Tibial nerve (tissue), 4 donors: ENCODE measurements around the gene PHF23. TPM values are rescaled to one million over a fixed set of nuclear protein-coding genes. Genes with fewer than 3 reads are reported as not detected.

ENCODE experiments used
- DNase-seq, 2 donors: peaks; one replicate each; pipeline ENCODE4 v3.0.0-alpha.2; 2019; ENCODE audit warnings: low spot score in 2 of 2
- H3K27ac ChIP-seq, 4 donors: fragments of 200-600 bp; sonication (generic) in 3 of 4; one replicate each; pipeline ENCODE4 v1.5.1; 2017 to 2019; ENCODE audit warnings: mild to moderate bottlenecking in 1 of 4
- H3K27me3 ChIP-seq, 2 donors: fragments of 200-600 bp; sonication (generic) in 1 of 2; one replicate each; pipeline versions ENCODE4 v1.5.1 to v1.6.0; 2017 to 2019
- H3K36me3 ChIP-seq, 3 donors: fragments of 200-600 bp; sonication (generic); one replicate each; pipeline ENCODE4 v1.5.1; 2018 to 2019
- H3K4me1 ChIP-seq, 4 donors: fragments of 200-600 bp; sonication (generic) in 3 of 4; one replicate each; pipeline ENCODE4 v1.5.1; 2017 to 2019
- H3K4me3 ChIP-seq, 4 donors: fragments of 200-600 bp; sonication (generic) in 3 of 4; one replicate each; pipeline ENCODE4 v1.5.1; 2017 to 2019; ENCODE audit warnings: mild to moderate bottlenecking in 1 of 4, moderate library complexity in 1 of 4
- H3K9me3 ChIP-seq, 4 donors: fragments of 200-600 bp; sonication (generic) in 3 of 4; one replicate each; pipeline ENCODE4 v1.5.1; 2017 to 2019
- EP300 ChIP-seq, 2 donors: sonication (generic); formaldehyde crosslinking; IDR thresholded peaks; one replicate each; pipeline ENCODE4 v1.6.1; 2017; ENCODE audit warnings: antibody characterized with exemption in 2 of 2, mild to moderate bottlenecking in 1 of 2
- POLR2A ChIP-seq, 2 donors: fragments of 450-650 bp; IDR thresholded peaks; one replicate each; pipeline ENCODE4 v1.6.1; 2017; ENCODE audit warnings: antibody characterized with exemption in 2 of 2, mild to moderate bottlenecking in 2 of 2, moderate library complexity in 2 of 2
- WGBS, 2 donors: methylation state at CpG; one replicate each; pipeline ENCODE4 v1.1.5; 2018; 5-methylcytosine and 5-hydroxymethylcytosine counted together
- total RNA-seq, 4 donors: library from RNA; depleted of rRNA; stranded (reverse); fragments of >200 nt; gene quantifications; one replicate each; pipeline ENCODE4 v1.1.0, GENCODE V29; 2016
- TF ChIP-seq, protein P1 (sequence below), 5 experiments: fragments of 200-600 bp in 3 of 5; fragments of 450-650 bp in 2 of 5; sonication (generic) in 3 of 5; IDR thresholded peaks; one replicate each; pipeline ENCODE4 v1.5.1; 2016 to 2019; ENCODE audit warnings: antibody characterized with exemption in 5 of 5, mild to moderate bottlenecking in 3 of 5, moderate library complexity in 2 of 5

PHF23 gene
- total RNA-seq, 4 donors from 2014 or later, result 20.3 to 29.7 (median 23.3) TPM

DNA sequence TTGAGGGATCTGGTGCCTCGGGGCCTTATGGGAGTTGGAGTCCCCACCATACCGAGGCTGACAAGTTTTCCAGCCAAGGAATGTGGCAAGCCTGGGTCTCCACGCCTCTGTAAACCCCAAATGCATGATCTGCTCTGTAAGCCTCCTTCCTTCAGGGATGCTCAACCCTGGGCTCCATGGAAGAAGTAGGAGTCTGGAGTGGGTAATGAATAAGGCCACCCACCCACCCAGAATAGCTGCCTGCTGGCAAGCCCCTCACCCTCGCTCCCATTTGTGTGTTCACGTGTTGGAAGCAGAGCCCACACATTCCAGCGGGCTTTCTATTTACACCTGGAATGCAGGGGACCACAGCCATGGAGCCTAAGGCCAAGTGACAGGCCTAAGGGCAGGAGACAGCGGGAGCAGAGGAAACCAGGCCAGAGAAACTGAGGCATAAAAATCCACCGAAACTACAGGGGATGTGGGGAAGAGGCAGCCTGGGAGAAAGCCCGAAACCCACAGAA, 24.1 kb downstream of the PHF23 start:
- Histone ChIP-seq H3K4me1 (peaks cover 0 to 66% (median 31%) of the 10 kb centered on the region in 4 donors), H3K4me3 (peak overlapping the region in 2 of 4 donors; percentile 45 to 54), H3K27me3 (peaks cover 0 to 11% of the 10 kb centered on the region in 2 donors), H3K36me3 (no peaks in the 10 kb centered on the region), H3K9me3 (no peaks in the 10 kb centered on the region), H3K27ac (peak overlapping the region in 3 of 4 donors; percentile 51 to 98 (median 97))
- TF ChIP-seq POLR2A (IDR thresholded peaks at IDR 0.05) (no peak), EP300 (IDR thresholded peaks at IDR 0.05) (no peak)
- TF ChIP-seq, protein P1, sequence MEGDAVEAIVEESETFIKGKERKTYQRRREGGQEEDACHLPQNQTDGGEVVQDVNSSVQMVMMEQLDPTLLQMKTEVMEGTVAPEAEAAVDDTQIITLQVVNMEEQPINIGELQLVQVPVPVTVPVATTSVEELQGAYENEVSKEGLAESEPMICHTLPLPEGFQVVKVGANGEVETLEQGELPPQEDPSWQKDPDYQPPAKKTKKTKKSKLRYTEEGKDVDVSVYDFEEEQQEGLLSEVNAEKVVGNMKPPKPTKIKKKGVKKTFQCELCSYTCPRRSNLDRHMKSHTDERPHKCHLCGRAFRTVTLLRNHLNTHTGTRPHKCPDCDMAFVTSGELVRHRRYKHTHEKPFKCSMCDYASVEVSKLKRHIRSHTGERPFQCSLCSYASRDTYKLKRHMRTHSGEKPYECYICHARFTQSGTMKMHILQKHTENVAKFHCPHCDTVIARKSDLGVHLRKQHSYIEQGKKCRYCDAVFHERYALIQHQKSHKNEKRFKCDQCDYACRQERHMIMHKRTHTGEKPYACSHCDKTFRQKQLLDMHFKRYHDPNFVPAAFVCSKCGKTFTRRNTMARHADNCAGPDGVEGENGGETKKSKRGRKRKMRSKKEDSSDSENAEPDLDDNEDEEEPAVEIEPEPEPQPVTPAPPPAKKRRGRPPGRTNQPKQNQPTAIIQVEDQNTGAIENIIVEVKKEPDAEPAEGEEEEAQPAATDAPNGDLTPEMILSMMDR (IDR thresholded peaks at IDR 0.05), result no peak
- 13 to 16% methylated on average over 8 to 9 of the region's 9 CpGs for WGBS, 2 donors
- peak in 1 of 2 donors; percentile 94 for DNase-seq

DNA sequence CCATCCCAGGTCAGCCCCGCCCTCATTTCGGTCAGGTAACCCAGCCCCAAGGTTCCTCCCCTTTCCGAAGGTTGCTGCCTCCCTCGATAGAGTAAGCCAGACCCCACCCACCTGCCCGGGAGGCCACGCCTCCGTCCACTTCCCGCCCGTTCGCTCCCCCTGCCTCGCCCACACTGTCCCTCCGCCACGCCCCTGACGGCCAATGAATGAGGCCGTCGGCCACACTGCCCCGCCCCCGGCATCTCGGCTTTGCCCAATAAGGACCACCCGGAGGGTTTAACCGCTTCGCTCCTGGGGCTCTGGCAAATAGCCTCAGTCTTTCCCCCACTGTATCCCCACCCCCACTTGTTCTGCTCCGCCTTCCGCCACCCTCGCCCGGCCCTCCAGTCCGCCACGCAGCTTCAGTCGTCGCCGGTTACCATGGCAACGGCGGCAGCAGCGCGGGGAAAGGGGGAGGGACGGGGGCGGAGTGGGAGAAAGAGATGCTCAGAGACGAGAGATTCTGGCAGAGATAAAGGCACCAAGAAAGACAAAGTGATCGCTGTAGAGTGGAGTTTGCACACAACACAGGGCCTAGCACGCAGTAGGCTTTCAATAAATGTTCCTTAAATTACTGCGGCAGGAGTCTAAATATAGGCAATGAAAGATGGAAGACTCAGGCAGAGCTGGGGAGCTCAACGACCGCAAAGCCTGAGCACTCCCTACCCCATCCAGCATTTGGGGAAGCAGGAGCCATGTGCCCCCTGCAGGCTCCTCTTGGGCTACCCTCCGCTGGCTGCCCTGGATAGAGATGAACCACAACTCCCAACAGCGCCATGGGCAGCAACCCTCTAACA, 24.7 kb downstream of the PHF23 start:
- H3K36me3 ChIP-seq, result no peaks in the 10 kb centered on the region
- H3K4me1 ChIP-seq, result peaks cover 0 to 64% (median 31%) of the 10 kb centered on the region in 4 donors
- DNase-seq, result peak; percentile 94 to 96
- peak overlapping the region; percentile 28 to 54 (median 41) for H3K4me3 ChIP-seq
- H3K27ac ChIP-seq, result peak overlapping the region; percentile 11 to 98 (median 74)
- 1% methylated on average over 41 to 45 of the region's 45 CpGs for WGBS, 2 donors
- peaks cover 0 to 11% of the 10 kb centered on the region in 2 donors for H3K27me3 ChIP-seq
- H3K9me3 ChIP-seq, result no peaks in the 10 kb centered on the region
- TF ChIP-seq, protein P1 (IDR thresholded peaks at IDR 0.05), result peak in 4 of 5 experiments; percentile 55 to 63 (median 61)
- TF ChIP-seq POLR2A (IDR thresholded peaks at IDR 0.05) (no peak), EP300 (IDR thresholded peaks at IDR 0.05) (peak; percentile 38 to 45)

DNA sequence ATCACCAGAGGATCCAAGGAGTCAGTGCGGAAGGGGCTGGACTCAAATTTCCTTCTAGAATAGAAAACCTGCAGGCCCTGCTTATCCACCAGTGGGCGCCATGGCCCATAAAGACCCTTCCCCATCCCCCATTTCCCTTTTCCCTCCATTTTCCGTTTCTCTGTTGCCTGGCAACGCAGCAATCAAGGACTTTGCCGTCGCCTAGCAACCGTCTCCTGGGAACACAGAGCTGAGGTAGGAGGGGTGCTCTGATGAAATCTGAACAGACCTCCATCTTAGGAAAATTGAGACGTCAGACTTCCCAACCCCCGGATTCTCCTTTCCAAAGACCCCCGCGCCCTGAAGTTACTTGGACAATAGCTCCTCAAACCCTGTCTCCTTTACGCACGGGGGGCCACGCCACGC, 25.4 kb downstream of the PHF23 start:
- H3K27ac ChIP-seq, result peak overlapping the region in 3 of 4 donors; percentile 51 to 98 (median 97)
- DNase-seq, result peak in 1 of 2 donors; percentile 55
- peak overlapping the region; percentile 28 to 54 (median 41) for H3K4me3 ChIP-seq
- TF ChIP-seq POLR2A (IDR thresholded peaks at IDR 0.05) (no peak), EP300 (IDR thresholded peaks at IDR 0.05) (no peak)
- TF ChIP-seq, protein P1 (IDR thresholded peaks at IDR 0.05), result peak in 1 of 5 experiments; percentile 14
- no peaks in the 10 kb centered on the region for H3K9me3 ChIP-seq
- peaks cover 0 to 58% (median 28%) of the 10 kb centered on the region in 4 donors for H3K4me1 ChIP-seq
- no peaks in the 10 kb centered on the region for H3K36me3 ChIP-seq
- peaks cover 0 to 11% of the 10 kb centered on the region in 2 donors for H3K27me3 ChIP-seq
- WGBS, 2 donors, result 5% methylated on average over 15 of the region's 15 CpGs

DNA sequence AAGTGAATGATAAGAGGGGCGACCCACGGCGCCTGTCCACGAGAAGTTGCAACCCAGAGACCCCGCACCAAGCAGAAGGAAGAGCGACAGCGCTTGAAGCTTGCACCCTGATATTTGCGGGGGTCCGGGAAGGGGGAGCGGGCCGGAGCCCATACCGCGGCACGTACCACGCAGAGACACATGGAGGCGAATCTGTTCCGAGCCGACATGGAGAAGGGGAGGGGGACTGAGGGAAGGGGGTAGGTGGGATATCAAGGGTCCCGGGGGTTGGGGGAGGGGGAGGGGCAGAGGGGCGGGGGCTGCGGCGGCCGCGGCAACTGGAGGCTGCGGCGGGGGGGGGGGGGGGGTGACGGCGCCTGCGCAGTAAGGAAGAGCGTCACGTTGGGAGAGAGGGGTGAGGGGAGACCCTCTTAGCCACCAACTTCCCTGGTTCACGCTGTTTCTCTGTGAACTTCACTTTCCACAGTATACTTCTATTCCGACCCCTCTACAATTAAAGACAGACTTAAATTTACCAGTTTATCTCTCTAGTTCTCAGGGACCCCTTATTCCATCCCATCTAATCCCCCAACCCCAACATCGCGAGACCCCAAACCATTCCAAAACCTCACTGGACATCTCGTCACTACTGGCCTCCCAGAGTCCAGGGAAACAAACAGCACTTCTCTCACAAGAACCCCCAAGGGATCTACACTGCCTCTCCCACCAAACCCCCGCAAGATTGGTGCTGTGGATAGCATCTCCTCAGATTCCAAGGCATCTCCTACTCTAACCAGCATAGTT, 27.6 kb downstream of the PHF23 start:
- H3K36me3 ChIP-seq, result no peaks in the 10 kb centered on the region
- TF ChIP-seq, protein P1 (IDR thresholded peaks at IDR 0.05), result no peak
- TF ChIP-seq EP300 (IDR thresholded peaks at IDR 0.05), result no peak
- TF ChIP-seq POLR2A (IDR thresholded peaks at IDR 0.05), result no peak
- DNase-seq, result no peak
- peaks cover 0 to 11% of the 10 kb centered on the region in 2 donors for H3K27me3 ChIP-seq
- H3K27ac ChIP-seq, result no peak overlapping the region
- no peak overlapping the region for H3K4me3 ChIP-seq
- WGBS, 2 donors, result 26 to 34% methylated on average over 25 to 37 of the region's 37 CpGs
- H3K9me3 ChIP-seq, result no peaks in the 10 kb centered on the region
- peaks cover 0 to 46% (median 16%) of the 10 kb centered on the region in 4 donors for H3K4me1 ChIP-seq
